HCT116 (cell line): ENCODE measurements around the gene CPD. TPM values are rescaled to one million over a fixed set of nuclear protein-coding genes. Genes with fewer than 3 reads are reported as not detected.

Experiments
- ATAC-seq: fragments of 200-7000 bp; cut with Tn5 transposase; 2 replicates; pipeline ENCODE4 v1.9.1; 2020; ENCODE audit warnings: mild to moderate bottlenecking, moderate library complexity
- BruUV-seq: library from RNA; stranded (reverse); fragments of 400-500 nt; replicated peaks from 2 replicates; lab custom pipeline; 2021; lab: Mats Ljungman, UMichigan
- CTCF ChIA-PET: fragments of 300-600 bp; sonication (Branson Sonifier 250); formaldehyde crosslinking; loops from one replicate; lab custom pipeline; 2021; ENCODE audit warnings: antibody characterized with exemption; lab: Charles Lee
- POLR2A ChIA-PET: fragments of 300-600, 350-600 bp; sonication (Branson Sonifier 250); formaldehyde crosslinking; loops from one replicate; lab custom pipeline; 2021; ENCODE audit warnings: antibody characterized with exemption; lab: Charles Lee
- RAD21 ChIA-PET, 2 experiments: fragments of 300-600 bp; sonication (Branson Sonifier 250); formaldehyde crosslinking; loops; one replicate each; lab custom pipeline; 2023; ENCODE audit warnings: low total read pairs in 2 of 2; ENCODE audit not compliant: uncharacterized antibody in 2 of 2, unreplicated experiment in 2 of 2, low non-redundant PET in 1 of 2; lab: Charles Lee
- DNase-seq: peaks from one replicate; pipeline ENCODE4 v3.0.0-alpha.2; 2010; ENCODE audit warnings: low read depth, low spot score
- H2AFZ ChIP-seq: fragments of 200-600 bp; shearing (Covaris generic), sonication (generic); 2 replicates; pipeline ENCODE4 v1.6.1; 2017; ENCODE audit warnings: low read depth, mixed run types, mixed read lengths, antibody characterized with exemption, low read length; ENCODE audit not compliant: poor library complexity, severe bottlenecking
- H3K27ac ChIP-seq: 2 replicates; pipeline ENCODE4 v1.5.1; 2012; ENCODE audit warnings: low read depth, low read length
- H3K27me3 ChIP-seq: fragments of 200-600 bp; sonication (generic); 2 replicates; pipeline ENCODE4 v1.6.1; 2016; ENCODE audit warnings: mixed run types, low read length, mixed read lengths; ENCODE audit not compliant: insufficient read depth
- H3K36me3 ChIP-seq, 2 experiments: fragments of 200-500 bp in 1 of 2; fragments of 200-600 bp in 1 of 2; sonication (Bioruptor generic) in 1 of 2; sonication (generic) in 1 of 2; 2 replicates each; pipeline versions ENCODE4 v1.5.1 to v1.6.1; 2014 to 2016; ENCODE audit warnings: low read length in 2 of 2, inconsistent platforms in 1 of 2, mixed read lengths in 1 of 2, mixed run types in 1 of 2; ENCODE audit not compliant: insufficient read depth in 2 of 2, control insufficient read depth in 1 of 2
- H3K4me1 ChIP-seq, 2 experiments: fragments of 200-600 bp in 1 of 2; sonication (generic) in 1 of 2; 2 replicates each; pipeline versions ENCODE4 v1.5.1 to v1.6.1; 2012 to 2017; ENCODE audit warnings: low read length in 2 of 2, inconsistent platforms in 1 of 2, mild to moderate bottlenecking in 1 of 2, mixed read lengths in 1 of 2, mixed run types in 1 of 2, moderate library complexity in 1 of 2; ENCODE audit not compliant: insufficient read depth in 2 of 2, control insufficient read depth in 1 of 2
- H3K4me2 ChIP-seq: fragments of 200-600 bp; sonication (generic); 2 replicates; pipeline ENCODE4 v1.6.1; 2017; ENCODE audit warnings: mixed run types, low read length, mixed read lengths
- H3K4me3 ChIP-seq, 2 experiments: fragments of 200-600 bp in 1 of 2; sonication (generic) in 1 of 2; replicated peaks in 1 of 2; 2 replicates each; pipeline ENCODE4 v1.5.1; 2011 to 2016; ENCODE audit warnings: low read length in 2 of 2, control low read depth in 1 of 2, low read depth in 1 of 2, mild to moderate bottlenecking in 1 of 2, mixed read lengths in 1 of 2, mixed run types in 1 of 2
- H3K79me2 ChIP-seq: fragments of 200-600 bp; sonication (generic); 2 replicates; pipeline ENCODE4 v1.6.1; 2017; ENCODE audit warnings: mild to moderate bottlenecking, mixed run types, low read length, moderate library complexity, mixed read lengths; ENCODE audit not compliant: insufficient read depth
- H3K9ac ChIP-seq: fragments of 200-600 bp; sonication (generic); 2 replicates; pipeline ENCODE4 v1.6.1; 2016; ENCODE audit warnings: low read length, mixed read lengths
- H3K9me2 ChIP-seq: fragments of 200-600 bp; sonication (generic), shearing (Covaris generic); 2 replicates; pipeline ENCODE4 v1.6.1; 2017; ENCODE audit warnings: mixed run types, mild to moderate bottlenecking, moderate library complexity; ENCODE audit not compliant: insufficient read depth
- H3K9me3 ChIP-seq, 2 experiments: fragments of 200-500 bp in 1 of 2; fragments of 200-600 bp in 1 of 2; sonication (Bioruptor generic) in 1 of 2; sonication (generic) in 1 of 2; 2 replicates each; pipeline ENCODE4 v1.6.1; 2014 to 2017; ENCODE audit warnings: low read length in 2 of 2, mixed read lengths in 2 of 2, inconsistent platforms in 1 of 2, low read depth in 1 of 2, mild to moderate bottlenecking in 1 of 2, mixed run types in 1 of 2, moderate library complexity in 1 of 2; ENCODE audit not compliant: control insufficient read depth in 1 of 2, insufficient read depth in 1 of 2
- H4K20me1 ChIP-seq: fragments of 200-600 bp; sonication (generic), shearing (Covaris generic); 2 replicates; pipeline ENCODE4 v1.6.1; 2017; ENCODE audit warnings: mixed run types, mild to moderate bottlenecking, moderate library complexity; ENCODE audit not compliant: insufficient read depth
- ATF3 ChIP-seq: IDR thresholded peaks from 2 replicates; pipeline ENCODE4 v1.6.1; 2012
- EGR1 ChIP-seq: IDR thresholded peaks from 2 replicates; pipeline ENCODE4 v1.6.1; 2012; ENCODE audit warnings: low read depth
- ELF1 ChIP-seq: IDR thresholded peaks from 2 replicates; pipeline ENCODE4 v1.6.1; 2012; ENCODE audit warnings: low read depth, borderline replicate concordance
- EZH2 ChIP-seq: fragments of 200-600 bp; sonication (generic); IDR thresholded peaks from 2 replicates; pipeline ENCODE4 v1.6.1; 2017; ENCODE audit warnings: antibody characterized with exemption, mixed run types
- FOSL1 ChIP-seq: IDR thresholded peaks from 2 replicates; pipeline ENCODE4 v1.6.1; 2012; ENCODE audit warnings: low read depth
- JUND ChIP-seq: IDR thresholded peaks from 2 replicates; pipeline ENCODE4 v1.6.1; 2012
- MAX ChIP-seq: IDR thresholded peaks from 2 replicates; pipeline ENCODE4 v1.6.1; 2012
- POLR2AphosphoS5 ChIP-seq: IDR thresholded peaks from 2 replicates; pipeline ENCODE4 v1.6.1; 2011; ENCODE audit warnings: mild to moderate bottlenecking, low read depth, low read length, moderate library complexity
- RAD21 ChIP-seq: IDR thresholded peaks from 2 replicates; pipeline ENCODE4 v1.6.1; 2012; ENCODE audit warnings: low read depth, mild to moderate bottlenecking
- REST ChIP-seq: IDR thresholded peaks from 2 replicates; pipeline ENCODE4 v1.6.1; 2012; ENCODE audit warnings: low read depth
- SP1 ChIP-seq: IDR thresholded peaks from 2 replicates; pipeline ENCODE4 v1.6.1; 2012; ENCODE audit warnings: low read depth
- ZFX ChIP-seq: fragments of 450-650 bp; IDR thresholded peaks from 2 replicates; pipeline ENCODE4 v1.6.1; 2017
- ZNF274 ChIP-seq: fragments of 200-500 bp; sonication (Bioruptor generic); IDR thresholded peaks from 2 replicates; pipeline ENCODE4 v1.6.1; 2014; ENCODE audit warnings: mild to moderate bottlenecking, low read depth, low read length, inconsistent platforms
- intact Hi-C: fragments of 100-400 bp; cut with micrococcal nuclease; formaldehyde crosslinking; loops from 2 replicates; pipeline ENCODE4 v1.10.0; 2022
- total RNA-seq: library from RNA; stranded (reverse); gene quantifications from one replicate; pipeline ENCODE4 v1.2.1, GENCODE V29; 2021; ENCODE audit not compliant: unreplicated experiment

CPD gene
- total RNA-seq, 1 experiment from 2014 or later, result 47.2 TPM

- CTCF ChIA-PET, result interaction anchor here (0.6 to 2.4 kb wide), 7 partner anchors 11 to 720 kb away, joined by 3 to 9 read pairs (median 3); no protein-coding TSS in a partner anchor
Measured at GRCh38 chr17:30339086-30339485, 39.6 kb upstream of the CPD start.

More at GRCh38 chr17:30339086-30339485, 39.6 kb upstream of the CPD start:
- Histone ChIP-seq H2AFZ (no peak overlapping the region), H3K9me2 (no peaks in the 10 kb centered on the region), H4K20me1 (no peaks in the 10 kb centered on the region), H3K4me3 (no peak overlapping the region), H3K4me1 (peaks cover 8 to 20% of the 10 kb centered on the region in 2 experiments; a peak in 3 of 4 replicates), H3K36me3 (no peaks in the 10 kb centered on the region), H3K27ac (no peak overlapping the region), H3K9ac (no peak overlapping the region), H3K9me3 (no peaks in the 10 kb centered on the region), H3K4me2 (no peak overlapping the region), H3K27me3 (no peaks in the 10 kb centered on the region), H3K79me2 (no peaks in the 10 kb centered on the region)
- intact Hi-C loops, result no loop called here
- BruUV-seq, result no TSS peak
- TF ChIP-seq JUND (no peak), ATF3 (no peak), FOSL1 (no peak), RAD21 (no peak), MAX (no peak), ELF1 (no peak), REST (no peak), EZH2 (no peak), POLR2AphosphoS5 (no peak), EGR1 (no peak), ZNF274 (no peak), ZFX (no peak), SP1 (no peak)
- ChIA-PET POLR2A (interaction anchor here (0.6 to 1.2 kb wide), 2 partner anchors 234 to 1132 kb away, joined by 3 read pairs; no protein-coding TSS in a partner anchor), RAD21 (interaction anchor here (0.6 to 1.3 kb wide), 3 partner anchors 235 to 633 kb away, joined by 3 to 4 read pairs (median 4); no protein-coding TSS in a partner anchor)
- DNase-seq, result no peak
- no peak for ATAC-seq
